Skin of body (tissue), 2 donors: ENCODE measurements around the gene EPHB2. TPM values are rescaled to one million over a fixed set of nuclear protein-coding genes. Genes with fewer than 3 reads are reported as not detected.

Experiments used
- DNase-seq: peaks from one replicate; lab custom pipeline; 2025; lab: John Stamatoyannopoulos, UW
- total RNA-seq: library from RNA; depleted of rRNA; stranded (reverse); fragments of >200 nt; gene quantifications from one replicate; pipeline ENCODE4 v1.2.3, GENCODE V29; 2014

The EPHB2 gene
- total RNA-seq, 1 donor from 2014 or later: 13.6 TPM

GRCh38 chr1:22877112-22877915, 166.7 kb downstream of the EPHB2 start:
- DNase-seq: no peak

- DNase-seq: no peak
These were observed 167.3 kb downstream of the EPHB2 start for GRCh38 chr1:22877980-22878379.

- no peak for DNase-seq
These were observed 168.0 kb downstream of the EPHB2 start for GRCh38 chr1:22878626-22879025.

- DNase-seq: no peak
These were observed 168.8 kb downstream of the EPHB2 start for GRCh38 chr1:22879445-22879844.

- no peak for DNase-seq
These were observed 169.5 kb downstream of the EPHB2 start for GRCh38 chr1:22880174-22880601.

- no peak for DNase-seq
These were observed 172.8 kb downstream of the EPHB2 start for GRCh38 chr1:22883406-22883805.

- no peak for DNase-seq
These were observed 174.3 kb downstream of the EPHB2 start for GRCh38 chr1:22884806-22885530.

GRCh38 chr1:22886211-22886610, 175.6 kb downstream of the EPHB2 start:
- peak; percentile 85 for DNase-seq

GRCh38 chr1:22887491-22887890, 176.9 kb downstream of the EPHB2 start:
- no peak for DNase-seq

GRCh38 chr1:22888320-22889075, 177.9 kb downstream of the EPHB2 start:
- no peak for DNase-seq

- DNase-seq: no peak
These were observed 178.7 kb downstream of the EPHB2 start for GRCh38 chr1:22889213-22889827.

GRCh38 chr1:22892789-22893188, 182.2 kb downstream of the EPHB2 start:
- DNase-seq: no peak

GRCh38 chr1:22893292-22893691, 182.7 kb downstream of the EPHB2 start:
- DNase-seq: no peak

GRCh38 chr1:22895357-22895756, 184.7 kb downstream of the EPHB2 start:
- DNase-seq: no peak

GRCh38 chr1:22896184-22896583, 185.5 kb downstream of the EPHB2 start:
- DNase-seq: no peak

GRCh38 chr1:22900451-22900850, 189.8 kb downstream of the EPHB2 start:
- no peak for DNase-seq

- no peak for DNase-seq
These were observed 192.5 kb downstream of the EPHB2 start for GRCh38 chr1:22903113-22903512.

GRCh38 chr1:22906968-22907367, 196.3 kb downstream of the EPHB2 start:
- DNase-seq: no peak

GRCh38 chr1:22907528-22907927, 196.9 kb downstream of the EPHB2 start:
- no peak for DNase-seq

- DNase-seq: no peak
These were observed 198.3 kb downstream of the EPHB2 start for GRCh38 chr1:22908880-22909426.

- no peak for DNase-seq
These were observed 199.6 kb downstream of the EPHB2 start for GRCh38 chr1:22910286-22910685.
